Measurements from ENCODE around the gene CNTN5.

Gene CNTN5

DNA sequence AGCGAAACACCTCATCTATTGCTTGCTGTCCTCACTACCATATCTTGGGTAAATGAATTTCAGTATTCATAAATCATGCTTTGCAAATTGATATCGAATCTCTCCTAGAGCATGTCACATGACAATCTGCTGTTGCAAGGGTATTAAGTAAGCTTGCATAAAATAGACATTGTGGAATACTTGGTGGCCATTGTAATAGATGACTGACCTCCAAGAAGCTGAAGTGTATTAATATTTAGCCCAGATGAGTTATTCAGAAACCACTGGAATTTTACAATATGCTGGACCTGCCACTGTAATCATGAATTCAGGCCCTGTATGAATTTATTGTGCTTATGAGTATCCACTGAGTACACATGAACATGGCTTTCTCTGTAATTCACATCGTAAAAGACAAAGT, 1376.7 kb downstream of the CNTN5 start:
- Histone ChIP-seq H2BK15ac (ENCODE audit: low read depth, poor library complexity, severe bottlenecking) (no peak overlapping the region), H4K8ac (ENCODE audit: low read length) (no peak overlapping the region), H3K27me3 (ENCODE audit: control insufficient read depth in 1 of 2, insufficient read depth in 1 of 2, low read length in 2 of 2) (no peaks in the 10 kb centered on the region), H3K79me1 (replicated peaks; ENCODE audit: low read length, poor library complexity, severe bottlenecking) (no peaks in the 10 kb centered on the region), H3K9me3 (ENCODE audit: control insufficient read depth, low read length) (peaks cover 16% of the 10 kb centered on the region), H2AK5ac (ENCODE audit: low read length, severe bottlenecking) (no peak overlapping the region), H3K18ac (ENCODE audit: low read depth in 1 of 2, low read length in 2 of 2) (no peak overlapping the region), H2AFZ (ENCODE audit: low read depth, low read length) (no peak overlapping the region), H3K23ac (ENCODE audit: low read length in 2 of 2) (no peak overlapping the region), H2BK120ac (ENCODE audit: low read depth, low read length) (no peak overlapping the region), H3K36me3 (ENCODE audit: control insufficient read depth in 1 of 2, insufficient read depth in 2 of 2, low read depth in 1 of 2, low read length in 2 of 2) (no peaks in the 10 kb centered on the region), H3K4me1 (ENCODE audit: control insufficient read depth, insufficient read depth, low read depth, low read length) (no peaks in the 10 kb centered on the region), H3K9ac (ENCODE audit: low read length) (no peak overlapping the region), H3K4me3 (ENCODE audit: insufficient read depth in 1 of 2, low read depth in 1 of 2, low read length in 2 of 2) (no peak overlapping the region), H2BK5ac (ENCODE audit: low read depth, low read length, poor library complexity, severe bottlenecking) (no peak overlapping the region), H3K4ac (ENCODE audit: low read depth in 1 of 2, low read length in 2 of 2) (no peak overlapping the region), H3K14ac (ENCODE audit: low read length in 2 of 2) (no peak overlapping the region), H2BK12ac (ENCODE audit: low read length in 2 of 2) (no peak overlapping the region), H3K27ac (ENCODE audit: low read length, poor library complexity, severe bottlenecking) (peak overlapping the region; percentile 59), H3K4me2 (ENCODE audit: low read length, poor library complexity, severe bottlenecking) (no peak overlapping the region), H4K91ac (ENCODE audit: low read length) (no peak overlapping the region)
- DNase-seq, result no peak
- 100% methylated on average over 1 of the region's 3 CpGs for WGBS

DNA sequence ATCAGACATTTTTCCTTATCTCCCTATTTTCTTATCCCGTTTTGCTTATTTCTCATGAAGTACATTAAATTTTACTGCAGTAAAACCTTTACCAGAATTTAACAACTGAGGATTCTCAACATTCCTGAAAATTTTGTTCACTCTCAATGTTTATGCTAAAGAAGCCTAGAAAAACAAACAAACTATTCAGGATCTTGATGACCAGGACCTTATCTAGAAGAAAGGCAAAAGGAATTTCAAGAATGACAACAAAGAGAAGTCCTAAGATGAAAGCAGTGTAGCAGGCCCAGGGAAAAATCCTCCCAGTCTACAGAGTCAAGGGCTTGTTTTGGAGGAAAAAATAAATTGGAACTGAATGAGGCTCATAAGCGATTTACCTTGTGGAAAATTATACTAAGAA, 1383.1 kb downstream of the CNTN5 start:
- Histone ChIP-seq H2AFZ (ENCODE audit: low read depth, low read length) (no peak overlapping the region), H3K4me2 (ENCODE audit: low read length, poor library complexity, severe bottlenecking) (no peak overlapping the region)

GRCh38 chr11:100404907-100405306, 1384.2 kb downstream of the CNTN5 start:
- 92% methylated on average over 10 of the region's 10 CpGs for WGBS
- peak overlapping the region in 1 of 2 experiments; percentile 89 for H3K4ac ChIP-seq (ENCODE audit: low read depth in 1 of 2, low read length in 2 of 2)

More for the DNA sequence above, 1383.1 kb downstream of the CNTN5 start:
- Histone ChIP-seq H3K27me3 (ENCODE audit: control insufficient read depth in 1 of 2, insufficient read depth in 1 of 2, low read length in 2 of 2) (no peaks in the 10 kb centered on the region), H3K79me1 (replicated peaks; ENCODE audit: low read length, poor library complexity, severe bottlenecking) (no peaks in the 10 kb centered on the region), H3K9me3 (ENCODE audit: control insufficient read depth, low read length) (peaks cover 15% of the 10 kb centered on the region), H4K8ac (ENCODE audit: low read length) (no peak overlapping the region), H2BK120ac (ENCODE audit: low read depth, low read length) (no peak overlapping the region), H2BK15ac (ENCODE audit: low read depth, poor library complexity, severe bottlenecking) (no peak overlapping the region), H4K91ac (ENCODE audit: low read length) (no peak overlapping the region), H3K18ac (ENCODE audit: low read depth in 1 of 2, low read length in 2 of 2) (no peak overlapping the region), H3K14ac (ENCODE audit: low read length in 2 of 2) (no peak overlapping the region), H3K23ac (ENCODE audit: low read length in 2 of 2) (no peak overlapping the region), H3K9ac (ENCODE audit: low read length) (no peak overlapping the region), H2BK5ac (ENCODE audit: low read depth, low read length, poor library complexity, severe bottlenecking) (no peak overlapping the region), H3K27ac (ENCODE audit: low read length, poor library complexity, severe bottlenecking) (peak overlapping the region; percentile 53), H2AK5ac (ENCODE audit: low read length, severe bottlenecking) (no peak overlapping the region), H3K36me3 (ENCODE audit: control insufficient read depth in 1 of 2, insufficient read depth in 2 of 2, low read depth in 1 of 2, low read length in 2 of 2) (no peaks in the 10 kb centered on the region), H3K4me1 (ENCODE audit: control insufficient read depth, insufficient read depth, low read depth, low read length) (peaks cover 2% of the 10 kb centered on the region), H3K4ac (ENCODE audit: low read depth in 1 of 2, low read length in 2 of 2) (no peak overlapping the region), H2BK12ac (ENCODE audit: low read length in 2 of 2) (no peak overlapping the region), H3K4me3 (ENCODE audit: insufficient read depth in 1 of 2, low read depth in 1 of 2, low read length in 2 of 2) (no peak overlapping the region)
- DNase-seq, result peak; percentile 49
- WGBS, result 2% methylated on average over 2 of the region's 2 CpGs

More at GRCh38 chr11:100404907-100405306, 1384.2 kb downstream of the CNTN5 start:
- H2AK5ac ChIP-seq (ENCODE audit: low read length, severe bottlenecking), result peak overlapping the region; percentile 96
- no peaks in the 10 kb centered on the region for H3K27me3 ChIP-seq (ENCODE audit: control insufficient read depth in 1 of 2, insufficient read depth in 1 of 2, low read length in 2 of 2)
- H3K9ac ChIP-seq (ENCODE audit: low read length), result no peak overlapping the region
- H2BK15ac ChIP-seq (ENCODE audit: low read depth, poor library complexity, severe bottlenecking), result peak overlapping the region; percentile 70
- peak overlapping the region in 1 of 2 experiments; percentile 87 for H3K14ac ChIP-seq (ENCODE audit: low read length in 2 of 2)
- peaks cover 11% of the 10 kb centered on the region for H3K9me3 ChIP-seq (ENCODE audit: control insufficient read depth, low read length)
- no peak overlapping the region for H3K23ac ChIP-seq (ENCODE audit: low read length in 2 of 2)
- peak overlapping the region; percentile 89 for H4K91ac ChIP-seq (ENCODE audit: low read length)
- H2BK5ac ChIP-seq (ENCODE audit: low read depth, low read length, poor library complexity, severe bottlenecking), result no peak overlapping the region
- no peak for DNase-seq
- H2AFZ ChIP-seq (ENCODE audit: low read depth, low read length), result no peak overlapping the region
- H2BK120ac ChIP-seq (ENCODE audit: low read depth, low read length), result peak overlapping the region; percentile 68
- peak overlapping the region; percentile 79 to 96 for H2BK12ac ChIP-seq (ENCODE audit: low read length in 2 of 2)
- no peak overlapping the region for H3K4me3 ChIP-seq (ENCODE audit: insufficient read depth in 1 of 2, low read depth in 1 of 2, low read length in 2 of 2)
- H3K4me1 ChIP-seq (ENCODE audit: control insufficient read depth, insufficient read depth, low read depth, low read length), result peaks cover 2% of the 10 kb centered on the region
- H3K27ac ChIP-seq (ENCODE audit: low read length, poor library complexity, severe bottlenecking), result no peak overlapping the region
- H3K4me2 ChIP-seq (ENCODE audit: low read length, poor library complexity, severe bottlenecking), result no peak overlapping the region
- H4K8ac ChIP-seq (ENCODE audit: low read length), result peak overlapping the region; percentile 61
- no peaks in the 10 kb centered on the region for H3K36me3 ChIP-seq (ENCODE audit: control insufficient read depth in 1 of 2, insufficient read depth in 2 of 2, low read depth in 1 of 2, low read length in 2 of 2)
- H3K18ac ChIP-seq (ENCODE audit: low read depth in 1 of 2, low read length in 2 of 2), result peak overlapping the region; percentile 28 to 76
- no peaks in the 10 kb centered on the region for H3K79me1 ChIP-seq (replicated peaks; ENCODE audit: low read length, poor library complexity, severe bottlenecking)

Measured in mesenchymal stem cell (in vitro differentiated cells and primary cell).